IMR-90 (cell line): ENCODE data around the gene VAV1. TPM values are rescaled to one million over a fixed set of nuclear protein-coding genes. Genes with fewer than 3 reads are reported as not detected.

Experiments used
- ATAC-seq: fragments of 200-7000 bp; cut with Tn5 transposase; 2 replicates; pipeline ENCODE4 v1.9.1; 2020; ENCODE audit warnings: low read depth, mild to moderate bottlenecking, moderate library complexity
- BruUV-seq: library from RNA; stranded (reverse); fragments of 400-500 nt; replicated peaks from 2 replicates; lab custom pipeline; 2021; lab: Mats Ljungman, UMichigan
- CTCF ChIA-PET: fragments of 300-600 bp; formaldehyde crosslinking; extraction: SDS; loops from one replicate; lab custom pipeline; 2021; ENCODE audit warnings: antibody characterized with exemption; lab: Yijun Ruan, JAX
- POLR2A ChIA-PET: fragments of 300-600 bp; sonication (Branson Sonifier 250); formaldehyde crosslinking; loops from one replicate; lab custom pipeline; 2022; ENCODE audit warnings: antibody characterized with exemption; ENCODE audit not compliant: unreplicated experiment; lab: Charles Lee
- DNase-seq: peaks from one replicate; pipeline ENCODE4 v3.0.0; 2013
- H2AFZ ChIP-seq: replicated peaks from 2 replicates; pipeline ENCODE3; 2013; ENCODE audit warnings: low read length, mild to moderate bottlenecking; ENCODE audit not compliant: poor library complexity
- H2AK5ac ChIP-seq: 2 replicates; pipeline ENCODE4 v1.6.1; 2013; ENCODE audit warnings: low read depth, low read length, inconsistent platforms
- H2AK9ac ChIP-seq: replicated peaks from 2 replicates; pipeline ENCODE3; 2013; ENCODE audit warnings: mild to moderate bottlenecking, low read depth, low read length, moderate library complexity; ENCODE audit not compliant: poor library complexity
- H2BK120ac ChIP-seq: 2 replicates; pipeline ENCODE4 v1.6.1; 2013; ENCODE audit warnings: low read depth, low read length, inconsistent platforms
- H2BK15ac ChIP-seq: 3 replicates; pipeline ENCODE4 v1.6.1; 2013; ENCODE audit warnings: low read depth, low read length, inconsistent platforms
- H2BK20ac ChIP-seq: 2 replicates; pipeline ENCODE4 v1.6.1; 2013; ENCODE audit warnings: low read depth, mild to moderate bottlenecking, inconsistent platforms, low read length, moderate library complexity
- H2BK5ac ChIP-seq: 2 replicates; pipeline ENCODE4 v1.6.1; 2013; ENCODE audit warnings: mild to moderate bottlenecking, low read depth, low read length, inconsistent platforms; ENCODE audit not compliant: poor library complexity, severe bottlenecking
- H3K14ac ChIP-seq: replicated peaks from 2 replicates; pipeline ENCODE4 v1.6.1; 2013; ENCODE audit warnings: low read depth, low read length, inconsistent platforms
- H3K18ac ChIP-seq: 2 replicates; pipeline ENCODE4 v1.6.1; 2013; ENCODE audit warnings: low read depth, low read length, control low read depth
- H3K23ac ChIP-seq: 2 replicates; pipeline ENCODE4 v1.6.1; 2013; ENCODE audit warnings: low read depth, low read length, inconsistent platforms
- H3K27ac ChIP-seq: 2 replicates; pipeline ENCODE4 v1.5.1; 2013; ENCODE audit warnings: mild to moderate bottlenecking, control low read depth, low read length; ENCODE audit not compliant: insufficient read depth
- H3K27me3 ChIP-seq: 2 replicates; pipeline ENCODE4 v1.6.1; 2013; ENCODE audit warnings: low read length; ENCODE audit not compliant: control insufficient read depth, insufficient read depth
- H3K36me3 ChIP-seq: 2 replicates; pipeline ENCODE4 v1.6.1; 2013; ENCODE audit warnings: low read length, mixed read lengths; ENCODE audit not compliant: control insufficient read depth, insufficient read depth
- H3K4ac ChIP-seq: 2 replicates; pipeline ENCODE4 v1.6.1; 2013; ENCODE audit warnings: low read depth, low read length, inconsistent platforms
- H3K4me1 ChIP-seq: 2 replicates; pipeline ENCODE4 v1.6.1; 2013; ENCODE audit warnings: low read length, mixed read lengths; ENCODE audit not compliant: control insufficient read depth, insufficient read depth
- H3K4me2 ChIP-seq: 2 replicates; pipeline ENCODE4 v1.6.1; 2013; ENCODE audit warnings: low read depth, mild to moderate bottlenecking, control low read depth, low read length, moderate library complexity
- H3K4me3 ChIP-seq: 2 replicates; pipeline ENCODE4 v1.5.1; 2013; ENCODE audit warnings: low read depth, mild to moderate bottlenecking, control low read depth, low read length, moderate library complexity; ENCODE audit not compliant: insufficient read depth
- H3K56ac ChIP-seq: 2 replicates; pipeline ENCODE4 v1.6.1; 2013; ENCODE audit warnings: low read length, inconsistent platforms; ENCODE audit not compliant: insufficient read depth; ENCODE audit errors: extremely low read depth
- H3K79me1 ChIP-seq, 2 experiments: 2 replicates each; pipeline ENCODE4 v1.6.1; 2013; ENCODE audit warnings: low read length in 2 of 2, inconsistent platforms in 1 of 2, low read depth in 1 of 2
- H3K9ac ChIP-seq: 2 replicates; pipeline ENCODE4 v1.6.1; 2013; ENCODE audit warnings: low read depth, low read length, control low read depth
- H3K9me1 ChIP-seq: 2 replicates; pipeline ENCODE4 v1.6.1; 2013; ENCODE audit warnings: low read length, inconsistent platforms; ENCODE audit not compliant: insufficient read depth
- H3K9me3 ChIP-seq: 2 replicates; pipeline ENCODE4 v1.6.1; 2013; ENCODE audit warnings: low read length; ENCODE audit not compliant: control insufficient read depth, insufficient read depth
- H4K20me1 ChIP-seq: 2 replicates; pipeline ENCODE4 v1.6.1; 2013; ENCODE audit warnings: low read length, inconsistent platforms; ENCODE audit not compliant: insufficient read depth
- H4K5ac ChIP-seq: 2 replicates; pipeline ENCODE4 v1.6.1; 2013; ENCODE audit warnings: mild to moderate bottlenecking, low read depth, low read length, control low read depth
- H4K8ac ChIP-seq, 2 experiments: 2 replicates each; pipeline ENCODE4 v1.6.1; 2013; ENCODE audit warnings: low read depth in 2 of 2, low read length in 2 of 2, control low read depth in 1 of 2, inconsistent platforms in 1 of 2
- H4K91ac ChIP-seq: 2 replicates; pipeline ENCODE4 v1.6.1; 2013; ENCODE audit warnings: low read depth, low read length, inconsistent platforms; ENCODE audit not compliant: insufficient read depth
- BHLHE40 ChIP-seq: fragments of 150-350 bp; IDR thresholded peaks from 2 replicates; pipeline ENCODE4 v1.6.1; 2016; ENCODE audit warnings: mild to moderate bottlenecking, low read depth, low read length
- CHD1 ChIP-seq: IDR thresholded peaks from 2 replicates; pipeline ENCODE4 v1.6.1; 2012; ENCODE audit warnings: low read depth, low read length, improper control_type of control experiment
- CTCF ChIP-seq: conservative IDR thresholded peaks from 2 replicates; pipeline ENCODE4 v1.5.1; 2012; ENCODE audit warnings: mild to moderate bottlenecking, low read depth, low read length, improper control_type of control experiment
- MAFK ChIP-seq: IDR thresholded peaks from 2 replicates; pipeline ENCODE4 v1.6.1; 2012; ENCODE audit warnings: low read depth, low read length, improper control_type of control experiment
- MAZ ChIP-seq: IDR thresholded peaks from 2 replicates; pipeline ENCODE4 v1.6.1; 2012; ENCODE audit warnings: low read depth, mild to moderate bottlenecking, low read length, improper control_type of control experiment, moderate library complexity, borderline replicate concordance
- MXI1 ChIP-seq: IDR thresholded peaks from 2 replicates; pipeline ENCODE4 v1.6.1; 2012; ENCODE audit warnings: low read depth, mild to moderate bottlenecking, low read length, moderate library complexity, borderline replicate concordance
- NFE2L2 ChIP-seq: fragments of 150-350 bp; IDR thresholded peaks from 2 replicates; pipeline ENCODE4 v1.6.1; 2016; ENCODE audit warnings: low read depth, mild to moderate bottlenecking, low read length
- POLR2A ChIP-seq: IDR thresholded peaks from 2 replicates; pipeline ENCODE4 v1.6.1; 2012; ENCODE audit warnings: mild to moderate bottlenecking, low read depth, low read length
- RCOR1 ChIP-seq: IDR thresholded peaks from 2 replicates; pipeline ENCODE4 v1.6.1; 2012; ENCODE audit warnings: mild to moderate bottlenecking, low read length, improper control_type of control experiment; ENCODE audit not compliant: insufficient replicate concordance
- WGBS, 2 experiments: methylation state at CpG; one replicate each; pipeline versions ENCODE4 v1.1.5 to v1.1.7; 2013; ENCODE audit warnings: missing lambda C conversion rate in 2 of 2; ENCODE audit not compliant: insufficient read length in 1 of 2; ENCODE audit errors: extremely low coverage in 2 of 2; 5-methylcytosine and 5-hydroxymethylcytosine counted together
- dilution Hi-C: fragments of 300-500 bp; cut with HindIII; formaldehyde crosslinking; loops from one replicate; pipeline ENCODE4 v1.14.3; 2018; ENCODE audit warnings: low sequenced_read_pairs; ENCODE audit not compliant: unreplicated experiment
- in situ Hi-C: fragments of 300-500 bp; cut with MboI; formaldehyde crosslinking; loops from 3 replicates; pipeline ENCODE4 v1.14.3; 2019; ENCODE audit warnings: low sequenced_read_pairs, inconsistent platforms, mixed read lengths
- intact Hi-C: fragments of 100-400 bp; cut with micrococcal nuclease; formaldehyde crosslinking; loops from 2 replicates; pipeline ENCODE4 v1.10.0; 2022
- polyA plus RNA-seq, 3 experiments: library from polyadenylated mRNA; depleted of rRNA; stranded (reverse); fragments of >200 nt; gene quantifications; 2 replicates each; pipeline ENCODE4 v1.2.3, GENCODE V29; 2012; ENCODE audit warnings: low replicate concordance in 1 of 3
- total RNA-seq: library from RNA; depleted of rRNA; stranded (reverse); fragments of >200 nt; gene quantifications from 2 replicates; pipeline ENCODE4 v1.2.3, GENCODE V29; 2012
- TF ChIP-seq, protein P1 (sequence below): fragments of 150-350 bp; IDR thresholded peaks from 2 replicates; pipeline ENCODE4 v1.6.1; 2017; ENCODE audit warnings: mild to moderate bottlenecking, antibody characterized with exemption, low read length, low read depth

The VAV1 gene
- total and polyA plus RNA-seq, 2 of the 4 experiments (the other 2 are of a cell fraction), result not detected

DNA sequence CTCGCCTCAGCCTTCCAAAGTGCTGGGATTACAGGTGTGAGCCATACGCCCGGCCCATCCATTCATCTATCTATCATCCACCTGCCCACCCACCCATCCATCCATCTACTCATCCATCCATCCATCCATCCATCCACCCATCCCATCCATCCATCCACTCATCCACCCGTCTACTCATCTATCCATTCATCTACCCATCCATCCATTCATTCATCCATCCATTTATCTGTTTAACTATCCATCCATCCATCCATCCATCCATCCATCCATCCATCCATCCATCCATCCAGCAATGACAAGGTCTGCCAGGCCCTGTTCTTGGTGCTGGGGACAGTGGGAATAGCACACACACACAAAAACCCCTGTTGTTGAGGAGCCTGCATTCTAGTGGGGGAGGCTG lies 4.5 kb downstream of the VAV1 start:
- dilution Hi-C loops, result no loop called here
- no peaks in the 10 kb centered on the region for H3K36me3 ChIP-seq
- 69% methylated on average over 4 of the region's 4 CpGs; no CpG with 5 or more reads in 1 of the 2 experiments for WGBS, 2 experiments
- H3K4me1 ChIP-seq, result no peaks in the 10 kb centered on the region
- no peak overlapping the region for H3K4ac ChIP-seq
- H2AFZ ChIP-seq, result no peak overlapping the region
- H3K56ac ChIP-seq, result no peak overlapping the region
- H3K9me1 ChIP-seq, result no peaks in the 10 kb centered on the region
- no peak overlapping the region for H3K4me3 ChIP-seq
- no peaks in the 10 kb centered on the region for H3K27me3 ChIP-seq
- no peak overlapping the region for H3K4me2 ChIP-seq
- ATAC-seq, result no peak
- H3K79me1 ChIP-seq, result no peaks in the 10 kb centered on the region
- no peak overlapping the region for H4K8ac ChIP-seq
- H2AK9ac ChIP-seq, result no peak overlapping the region
- H3K9ac ChIP-seq, result no peak overlapping the region
- H4K20me1 ChIP-seq, result no peaks in the 10 kb centered on the region
- H3K27ac ChIP-seq, result no peak overlapping the region
- TF ChIP-seq CTCF (no peak), POLR2A (no peak), MAZ (no peak), BHLHE40 (no peak), NFE2L2 (no peak), MAFK (no peak), RCOR1 (no peak), CHD1 (no peak), MXI1 (no peak)
- TF ChIP-seq, protein P1, sequence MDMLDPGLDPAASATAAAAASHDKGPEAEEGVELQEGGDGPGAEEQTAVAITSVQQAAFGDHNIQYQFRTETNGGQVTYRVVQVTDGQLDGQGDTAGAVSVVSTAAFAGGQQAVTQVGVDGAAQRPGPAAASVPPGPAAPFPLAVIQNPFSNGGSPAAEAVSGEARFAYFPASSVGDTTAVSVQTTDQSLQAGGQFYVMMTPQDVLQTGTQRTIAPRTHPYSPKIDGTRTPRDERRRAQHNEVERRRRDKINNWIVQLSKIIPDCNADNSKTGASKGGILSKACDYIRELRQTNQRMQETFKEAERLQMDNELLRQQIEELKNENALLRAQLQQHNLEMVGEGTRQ, result no peak
- no TSS peak for BruUV-seq
- H3K23ac ChIP-seq, result no peak overlapping the region
- no peak overlapping the region for H2BK15ac ChIP-seq
- H3K18ac ChIP-seq, result no peak overlapping the region
- no peak overlapping the region for H3K14ac ChIP-seq
- H2BK20ac ChIP-seq, result no peak overlapping the region
- H4K91ac ChIP-seq, result no peak overlapping the region
- H3K9me3 ChIP-seq, result no peaks in the 10 kb centered on the region
- POLR2A ChIA-PET, result no interaction called here
- DNase-seq, result no peak
- H2BK5ac ChIP-seq, result no peak overlapping the region
- no peak overlapping the region for H2AK5ac ChIP-seq
- in situ Hi-C loops, result no loop called here
- CTCF ChIA-PET, result no interaction called here
- H4K5ac ChIP-seq, result no peak overlapping the region
- intact Hi-C loops, result no loop called here
- H2BK120ac ChIP-seq, result no peak overlapping the region
